ENCODE results near the gene CADM3.
A peak's percentile ranks its signal among the peaks of the same experiment; 100 is the strongest.

The CADM3 gene

DNA sequence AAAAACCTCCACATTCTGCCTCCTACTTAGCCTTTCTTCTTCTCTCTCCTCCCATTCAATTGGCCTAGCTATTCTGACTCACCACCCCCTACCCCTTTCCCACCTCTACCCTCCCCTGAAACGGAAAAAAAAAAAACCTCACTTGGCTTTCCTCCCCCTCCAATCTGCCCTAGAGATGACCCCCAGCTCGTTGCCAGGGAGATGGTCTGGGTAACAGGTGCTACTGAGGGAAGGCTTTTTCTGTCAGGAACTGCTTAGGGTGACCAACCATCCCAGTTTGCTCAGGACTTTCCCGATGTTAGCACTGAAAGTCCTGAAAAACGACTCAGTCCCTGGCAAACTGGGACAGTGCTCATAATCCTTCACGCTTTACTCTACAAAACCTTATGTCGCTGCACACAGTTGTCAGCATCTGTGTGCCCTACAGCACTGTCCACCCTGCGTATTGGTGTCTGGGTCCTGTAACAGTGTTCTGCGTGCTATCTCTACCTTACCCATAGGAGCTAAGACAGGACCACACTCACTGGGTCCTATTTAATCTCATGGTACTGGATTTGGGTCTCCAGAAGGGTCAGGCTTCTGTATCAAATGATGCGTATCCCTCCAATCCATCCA lies 7.7 kb upstream of the CADM3 start:
- Histone ChIP-seq H3K9me3 (ENCODE audit: insufficient read depth, low read length) (no peaks in the 10 kb centered on the region), H3K36me3 (ENCODE audit: insufficient read depth, insufficient read length, low read length) (no peaks in the 10 kb centered on the region), H3K27me3 (ENCODE audit: insufficient read depth, insufficient read length) (no peaks in the 10 kb centered on the region), H3K4me1 (ENCODE audit: insufficient read depth, insufficient read length) (no peaks in the 10 kb centered on the region), H3K4me3 (ENCODE audit: insufficient read length, low read depth) (no peak overlapping the region), H3K9ac (ENCODE audit: insufficient read length, low read depth) (no peak overlapping the region)
- no peak for TF ChIP-seq SUZ12 (IDR thresholded peaks at IDR 0.05; ENCODE audit: extremely low read depth, insufficient read depth, insufficient read length)
- no peak for TF ChIP-seq ZNF274 (IDR thresholded peaks at IDR 0.05; ENCODE audit: low read depth, low read length)
- TF ChIP-seq YY1 (IDR thresholded peaks at IDR 0.05; ENCODE audit: insufficient read depth, insufficient read length) = no peak
- no peak for DNase-seq (ENCODE audit: low read depth, low spot score)

DNA sequence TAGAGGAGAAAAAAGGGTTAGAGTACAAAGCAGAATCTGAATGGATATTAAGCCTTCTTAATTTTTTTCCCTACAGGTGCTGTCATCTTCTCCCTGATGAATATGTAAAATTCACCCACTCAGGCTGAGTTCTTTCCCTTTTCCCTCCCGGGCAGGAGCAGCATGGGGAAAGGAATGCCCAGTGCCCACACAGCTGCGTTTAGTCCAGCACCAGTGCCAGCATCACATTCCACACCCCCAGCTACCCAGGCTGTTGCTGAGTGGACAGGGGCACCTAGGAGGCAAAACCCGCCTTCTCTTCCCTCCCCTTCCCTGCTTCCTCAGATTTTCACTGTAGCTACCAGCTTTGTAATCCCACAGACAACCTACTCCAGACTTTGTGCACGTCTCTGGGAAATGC lies 3.4 kb upstream of the CADM3 start:
- Histone ChIP-seq H3K4me1 (ENCODE audit: insufficient read depth, insufficient read length) (peaks cover 4% of the 10 kb centered on the region), H3K9ac (ENCODE audit: insufficient read length, low read depth) (no peak overlapping the region), H3K36me3 (ENCODE audit: insufficient read depth, insufficient read length, low read length) (no peaks in the 10 kb centered on the region), H3K27me3 (ENCODE audit: insufficient read depth, insufficient read length) (peaks cover 12% of the 10 kb centered on the region), H3K4me3 (ENCODE audit: insufficient read length, low read depth) (no peak overlapping the region), H3K9me3 (ENCODE audit: insufficient read depth, low read length) (no peaks in the 10 kb centered on the region)
- DNase-seq (ENCODE audit: low read depth, low spot score) = no peak
- TF ChIP-seq SUZ12 (IDR thresholded peaks at IDR 0.05; ENCODE audit: extremely low read depth, insufficient read depth, insufficient read length) (no peak), YY1 (IDR thresholded peaks at IDR 0.05; ENCODE audit: insufficient read depth, insufficient read length) (no peak), ZNF274 (IDR thresholded peaks at IDR 0.05; ENCODE audit: low read depth, low read length) (no peak)

DNA sequence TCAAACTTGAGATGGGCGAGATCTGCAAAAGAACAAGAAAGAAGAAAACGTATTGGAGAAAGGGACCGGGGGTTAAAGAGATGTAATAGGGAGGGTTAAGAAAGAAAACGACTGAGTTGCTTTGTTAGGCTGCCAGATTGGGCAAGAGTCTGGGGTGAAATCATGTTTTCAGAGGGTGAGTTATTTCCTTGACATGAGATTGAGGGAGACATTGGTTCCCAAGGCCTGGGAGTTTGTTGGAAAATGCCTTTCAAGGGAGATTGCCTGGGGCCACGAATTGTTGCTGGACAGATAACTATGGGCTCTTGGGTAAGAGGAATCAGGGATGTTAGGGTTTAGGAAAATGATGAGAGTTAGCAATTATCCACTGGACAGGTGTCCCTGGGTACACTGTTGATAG lies 776 bp upstream of the CADM3 start:
- peaks cover 4% of the 10 kb centered on the region for H3K4me1 ChIP-seq (ENCODE audit: insufficient read depth, insufficient read length)
- H3K4me3 ChIP-seq (ENCODE audit: insufficient read length, low read depth) = no peak overlapping the region
- H3K9ac ChIP-seq (ENCODE audit: insufficient read length, low read depth) = no peak overlapping the region
- peaks cover 16% of the 10 kb centered on the region for H3K27me3 ChIP-seq (ENCODE audit: insufficient read depth, insufficient read length)
- no peak for DNase-seq (ENCODE audit: low read depth, low spot score)
- no peaks in the 10 kb centered on the region for H3K36me3 ChIP-seq (ENCODE audit: insufficient read depth, insufficient read length, low read length)
- TF ChIP-seq YY1 (IDR thresholded peaks at IDR 0.05; ENCODE audit: insufficient read depth, insufficient read length) = no peak
- no peak for TF ChIP-seq SUZ12 (IDR thresholded peaks at IDR 0.05; ENCODE audit: extremely low read depth, insufficient read depth, insufficient read length)
- TF ChIP-seq ZNF274 (IDR thresholded peaks at IDR 0.05; ENCODE audit: low read depth, low read length) = no peak
- no peaks in the 10 kb centered on the region for H3K9me3 ChIP-seq (ENCODE audit: insufficient read depth, low read length)

DNA sequence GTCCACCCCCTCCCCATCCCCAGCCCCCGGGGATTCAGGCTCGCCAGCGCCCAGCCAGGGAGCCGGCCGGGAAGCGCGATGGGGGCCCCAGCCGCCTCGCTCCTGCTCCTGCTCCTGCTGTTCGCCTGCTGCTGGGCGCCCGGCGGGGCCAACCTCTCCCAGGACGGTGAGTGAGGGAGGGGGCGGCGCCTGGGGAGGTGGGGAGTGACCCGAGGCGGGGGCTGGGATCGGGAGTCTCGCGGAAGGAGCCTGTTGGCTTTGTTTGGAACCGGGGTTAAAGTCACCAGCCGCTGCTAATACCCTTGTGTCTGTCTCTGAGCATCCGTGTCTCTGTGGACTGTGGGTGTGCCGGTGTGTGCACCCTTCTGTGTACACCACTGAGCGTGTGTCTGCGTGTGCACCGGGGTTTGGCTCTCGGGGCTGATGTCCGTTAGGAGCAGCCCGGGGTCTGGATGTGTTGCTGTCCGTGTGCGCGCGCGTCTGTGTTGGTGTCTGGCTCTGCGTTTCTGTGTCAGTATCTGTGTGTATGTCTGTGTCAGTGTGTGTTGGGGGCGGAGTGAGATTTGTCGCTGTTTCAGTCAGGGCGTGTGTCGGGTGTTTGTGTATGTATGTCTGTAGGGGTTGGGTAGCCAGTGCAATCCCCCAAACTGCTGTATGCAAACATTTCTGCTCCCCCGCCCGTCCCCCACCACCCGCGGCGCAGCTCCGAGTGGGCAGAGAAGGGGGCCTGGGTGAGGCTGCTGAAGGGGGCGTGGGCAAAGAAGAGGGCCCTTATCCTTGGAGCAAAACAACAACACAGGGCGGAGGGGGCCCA lies 480 bp downstream of the CADM3 start:
- TF ChIP-seq SUZ12 (IDR thresholded peaks at IDR 0.05; ENCODE audit: extremely low read depth, insufficient read depth, insufficient read length) = no peak
- Histone ChIP-seq H3K9ac (ENCODE audit: insufficient read length, low read depth) (peak overlapping the region; percentile 81), H3K36me3 (ENCODE audit: insufficient read depth, insufficient read length, low read length) (no peaks in the 10 kb centered on the region), H3K9me3 (ENCODE audit: insufficient read depth, low read length) (no peaks in the 10 kb centered on the region), H3K4me1 (ENCODE audit: insufficient read depth, insufficient read length) (peaks cover 4% of the 10 kb centered on the region), H3K27me3 (ENCODE audit: insufficient read depth, insufficient read length) (peaks cover 16% of the 10 kb centered on the region), H3K4me3 (ENCODE audit: insufficient read length, low read depth) (peak overlapping the region; percentile 81)
- DNase-seq (ENCODE audit: low read depth, low spot score) = no peak

DNA sequence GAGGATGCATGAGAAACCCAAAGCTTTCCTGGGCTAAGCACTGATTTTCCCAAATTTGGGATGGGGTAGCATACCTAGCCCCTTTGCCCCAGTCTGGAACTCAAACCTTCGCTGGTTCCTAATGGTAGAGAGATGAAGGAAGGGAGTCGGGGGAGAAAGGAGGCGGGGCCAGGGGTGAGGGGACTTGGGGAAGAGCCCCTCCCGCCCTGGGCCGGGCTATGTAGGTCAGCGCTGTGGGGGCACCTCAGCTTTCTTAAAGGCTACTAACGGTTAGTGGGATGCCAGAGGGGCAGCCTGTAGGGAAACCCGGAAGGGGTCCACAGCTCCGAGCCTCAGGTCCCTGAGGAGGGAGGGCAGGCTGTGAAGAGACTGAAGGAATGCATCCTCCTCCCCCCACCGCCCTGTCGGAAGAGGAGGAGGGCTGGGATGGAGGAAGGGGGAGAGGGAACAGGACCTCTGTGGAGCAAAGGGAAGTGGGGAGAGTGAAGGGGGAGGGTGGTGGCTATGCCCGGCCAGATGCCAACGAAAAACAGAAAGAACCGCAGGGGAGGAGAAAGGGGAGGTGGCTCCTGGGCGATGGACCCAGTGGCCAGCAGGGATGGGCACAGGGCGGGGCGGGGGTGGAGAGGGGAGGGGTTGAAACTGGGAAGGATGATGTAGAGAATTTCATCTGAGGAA lies 1.3 kb downstream of the CADM3 start:
- DNase-seq (ENCODE audit: low read depth, low spot score) = peak; percentile 57
- peaks cover 4% of the 10 kb centered on the region for H3K4me1 ChIP-seq (ENCODE audit: insufficient read depth, insufficient read length)
- TF ChIP-seq YY1 (IDR thresholded peaks at IDR 0.05; ENCODE audit: insufficient read depth, insufficient read length) = no peak
- TF ChIP-seq ZNF274 (IDR thresholded peaks at IDR 0.05; ENCODE audit: low read depth, low read length) = no peak
- no peak for TF ChIP-seq SUZ12 (IDR thresholded peaks at IDR 0.05; ENCODE audit: extremely low read depth, insufficient read depth, insufficient read length)
- peak overlapping the region; percentile 81 for H3K9ac ChIP-seq (ENCODE audit: insufficient read length, low read depth)
- peak overlapping the region; percentile 81 for H3K4me3 ChIP-seq (ENCODE audit: insufficient read length, low read depth)
- H3K27me3 ChIP-seq (ENCODE audit: insufficient read depth, insufficient read length) = peaks cover 16% of the 10 kb centered on the region
- H3K36me3 ChIP-seq (ENCODE audit: insufficient read depth, insufficient read length, low read length) = no peaks in the 10 kb centered on the region
- H3K9me3 ChIP-seq (ENCODE audit: insufficient read depth, low read length) = no peaks in the 10 kb centered on the region

DNA sequence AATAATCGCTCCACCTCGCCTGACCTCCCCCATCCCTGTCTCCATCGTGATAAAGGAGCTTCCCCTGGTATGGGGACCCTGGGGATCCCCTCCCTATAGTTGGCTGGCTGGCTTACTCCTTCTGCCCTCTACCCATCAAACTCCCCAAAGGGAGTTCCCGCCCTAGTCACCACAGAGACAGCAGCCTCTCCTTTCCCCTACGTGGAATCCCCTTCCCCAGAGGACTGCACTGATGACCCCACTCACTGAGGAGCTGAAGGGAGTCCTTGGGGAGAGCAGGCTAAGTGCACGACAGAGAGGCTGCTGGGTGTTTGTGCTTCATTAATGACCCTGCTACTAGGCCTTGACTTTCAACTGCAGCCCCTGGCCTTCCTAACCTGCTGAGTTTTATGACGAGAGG lies 1.9 kb downstream of the CADM3 start:
- Histone ChIP-seq H3K9ac (ENCODE audit: insufficient read length, low read depth) (no peak overlapping the region), H3K4me3 (ENCODE audit: insufficient read length, low read depth) (peak overlapping the region; percentile 4), H3K27me3 (ENCODE audit: insufficient read depth, insufficient read length) (peaks cover 16% of the 10 kb centered on the region), H3K4me1 (ENCODE audit: insufficient read depth, insufficient read length) (peaks cover 4% of the 10 kb centered on the region), H3K36me3 (ENCODE audit: insufficient read depth, insufficient read length, low read length) (no peaks in the 10 kb centered on the region), H3K9me3 (ENCODE audit: insufficient read depth, low read length) (no peaks in the 10 kb centered on the region)
- DNase-seq (ENCODE audit: low read depth, low spot score) = no peak
- TF ChIP-seq SUZ12 (IDR thresholded peaks at IDR 0.05; ENCODE audit: extremely low read depth, insufficient read depth, insufficient read length) (no peak), YY1 (IDR thresholded peaks at IDR 0.05; ENCODE audit: insufficient read depth, insufficient read length) (no peak), ZNF274 (IDR thresholded peaks at IDR 0.05; ENCODE audit: low read depth, low read length) (no peak)

DNA sequence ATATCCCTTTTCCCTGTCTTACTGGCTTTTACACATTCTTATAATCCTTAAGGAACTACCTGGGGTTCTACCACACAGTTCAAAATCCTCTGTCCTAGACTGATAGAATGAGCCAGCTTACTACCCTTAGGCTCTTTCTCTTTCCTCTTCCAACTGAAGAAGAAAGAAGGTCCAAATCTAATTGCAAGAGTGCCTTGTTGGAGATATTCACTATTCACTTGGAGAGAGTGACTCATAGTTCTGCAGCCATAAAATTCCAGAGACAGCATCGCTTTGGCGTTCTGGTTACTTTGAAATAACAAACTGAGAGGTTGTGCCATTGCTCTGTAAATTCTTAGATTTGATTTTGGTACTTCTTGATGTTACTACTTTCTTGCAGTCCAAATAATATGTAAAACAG lies 4.2 kb downstream of the CADM3 start:
- DNase-seq (ENCODE audit: low read depth, low spot score) = no peak
- peaks cover 13% of the 10 kb centered on the region for H3K27me3 ChIP-seq (ENCODE audit: insufficient read depth, insufficient read length)
- TF ChIP-seq ZNF274 (IDR thresholded peaks at IDR 0.05; ENCODE audit: low read depth, low read length) = no peak
- no peak for TF ChIP-seq SUZ12 (IDR thresholded peaks at IDR 0.05; ENCODE audit: extremely low read depth, insufficient read depth, insufficient read length)
- no peak for TF ChIP-seq YY1 (IDR thresholded peaks at IDR 0.05; ENCODE audit: insufficient read depth, insufficient read length)

More for the DNA sequence above, 4.2 kb downstream of the CADM3 start:
- no peak overlapping the region for H3K4me3 ChIP-seq (ENCODE audit: insufficient read length, low read depth)
- H3K36me3 ChIP-seq (ENCODE audit: insufficient read depth, insufficient read length, low read length) = no peaks in the 10 kb centered on the region
- no peak overlapping the region for H3K9ac ChIP-seq (ENCODE audit: insufficient read length, low read depth)
- H3K9me3 ChIP-seq (ENCODE audit: insufficient read depth, low read length) = no peaks in the 10 kb centered on the region
- peaks cover 4% of the 10 kb centered on the region for H3K4me1 ChIP-seq (ENCODE audit: insufficient read depth, insufficient read length)

Data from NT2/D1 (cell line).